GM23338 (cell line): ENCODE measurements around the gene PLA2G5. TPM values are rescaled to one million over a fixed set of nuclear protein-coding genes. Genes with fewer than 3 reads are reported as not detected.

Experiments
- ATAC-seq: fragments of 200-7000 bp; cut with Tn5 transposase; 3 replicates; pipeline ENCODE4 v1.9.1; 2020
- DNase-seq: peaks from one replicate; pipeline ENCODE4 v3.0.0-alpha.2; 2015; ENCODE audit warnings: low spot score
- H2AFZ ChIP-seq: fragments of 200-600 bp; sonication (generic); 2 replicates; pipeline ENCODE4 v1.8.0; 2016; ENCODE audit warnings: antibody characterized with exemption, mild to moderate bottlenecking, moderate library complexity
- H3F3A ChIP-seq: fragments of 200-600 bp; sonication (generic); replicated peaks from 2 replicates; pipeline ENCODE4 v1.8.0; 2017; ENCODE audit warnings: antibody characterized with exemption, mixed run types, low read depth
- H3K27ac ChIP-seq: fragments of 200-600 bp; sonication (generic); 2 replicates; pipeline ENCODE4 v1.6.1; 2016; ENCODE audit warnings: low read depth
- H3K27me3 ChIP-seq: fragments of 200-600 bp; sonication (generic); 2 replicates; pipeline ENCODE4 v1.8.0; 2016; ENCODE audit warnings: mild to moderate bottlenecking, mixed run types, moderate library complexity; ENCODE audit not compliant: insufficient read depth
- H3K36me3 ChIP-seq: fragments of 200-600 bp; sonication (generic); 2 replicates; pipeline ENCODE4 v1.8.0; 2016; ENCODE audit warnings: mild to moderate bottlenecking; ENCODE audit not compliant: insufficient read depth
- H3K4me1 ChIP-seq: fragments of 200-600 bp; sonication (generic); 2 replicates; pipeline ENCODE4 v1.8.0; 2016; ENCODE audit warnings: mild to moderate bottlenecking, moderate library complexity; ENCODE audit not compliant: insufficient read depth
- H3K4me2 ChIP-seq: fragments of 200-600 bp; sonication (generic); 2 replicates; pipeline ENCODE4 v1.7.1; 2017; ENCODE audit warnings: mixed run types
- H3K4me3 ChIP-seq: fragments of 200-600 bp; sonication (generic); 2 replicates; pipeline ENCODE4 v1.6.1; 2016; ENCODE audit warnings: mixed run types
- H3K79me2 ChIP-seq: fragments of 200-600 bp; sonication (generic); replicated peaks from 2 replicates; pipeline ENCODE4 v1.8.0; 2017; ENCODE audit warnings: mild to moderate bottlenecking; ENCODE audit not compliant: insufficient read depth
- H3K9me2 ChIP-seq: fragments of 200-600 bp; sonication (generic); 2 replicates; pipeline ENCODE4 v1.8.0; 2017; ENCODE audit not compliant: insufficient read depth
- H4K20me1 ChIP-seq: fragments of 200-600 bp; sonication (generic); replicated peaks from 2 replicates; pipeline ENCODE4 v1.8.0; 2017; ENCODE audit warnings: mild to moderate bottlenecking; ENCODE audit not compliant: insufficient read depth
- H3K27ac Mint-ChIP-seq: 2 replicates; pipeline ENCODE4 v1.8.0; 2020; ENCODE audit warnings: inconsistent platforms, mild to moderate bottlenecking, moderate library complexity, mixed read lengths
- H3K27me3 Mint-ChIP-seq: 3 replicates; pipeline ENCODE4 v1.8.0; 2022; ENCODE audit warnings: low read depth, mild to moderate bottlenecking, moderate library complexity, mixed read lengths, inconsistent platforms; ENCODE audit not compliant: insufficient read depth, poor library complexity
- H3K36me3 Mint-ChIP-seq: 3 replicates; pipeline ENCODE4 v1.8.0; 2021; ENCODE audit warnings: low read depth, mild to moderate bottlenecking, inconsistent platforms, moderate library complexity, mixed read lengths
- H3K4me1 Mint-ChIP-seq: 3 replicates; pipeline ENCODE4 v1.8.0; 2020; ENCODE audit warnings: mild to moderate bottlenecking, inconsistent platforms, mixed read lengths
- H3K4me3 Mint-ChIP-seq: 3 replicates; pipeline ENCODE4 v1.8.0; 2021; ENCODE audit warnings: moderate library complexity, mild to moderate bottlenecking, inconsistent platforms, mixed read lengths
- H3K9me3 Mint-ChIP-seq: 3 replicates; pipeline ENCODE4 v1.8.0; 2020; ENCODE audit warnings: moderate library complexity, mild to moderate bottlenecking, inconsistent platforms, mixed read lengths
- CTCF ChIP-seq, 2 experiments: fragments of 200-600 bp in 1 of 2; sonication (generic) in 1 of 2; conservative IDR thresholded peaks; 2 replicates each; pipeline versions ENCODE4 v1.5.1 to v1.6.1; 2016 to 2017; ENCODE audit warnings: antibody characterized with exemption in 2 of 2, low read depth in 2 of 2, mild to moderate bottlenecking in 2 of 2, moderate library complexity in 1 of 2
- ETS1 ChIP-seq: IDR thresholded peaks from 2 replicates; pipeline ENCODE4 v1.6.1; 2016; ENCODE audit warnings: antibody characterized with exemption
- EZH2phosphoT487 ChIP-seq: fragments of 200-600 bp; sonication (generic); IDR thresholded peaks from one replicate; pipeline ENCODE4 v1.8.1; 2018; ENCODE audit warnings: antibody characterized with exemption; ENCODE audit not compliant: unreplicated experiment
- JUNB ChIP-seq: IDR thresholded peaks from one replicate; pipeline ENCODE4 v1.6.1; 2016; ENCODE audit warnings: antibody characterized with exemption; ENCODE audit not compliant: unreplicated experiment
- NANOG ChIP-seq: IDR thresholded peaks from 2 replicates; pipeline ENCODE4 v1.6.1; 2016; ENCODE audit warnings: antibody characterized with exemption, borderline replicate concordance
- POLR2AphosphoS5 ChIP-seq: IDR thresholded peaks from 2 replicates; pipeline ENCODE4 v1.6.1; 2016; ENCODE audit warnings: antibody characterized with exemption, low read depth
- REST ChIP-seq: IDR thresholded peaks from one replicate; pipeline ENCODE4 v1.6.1; 2018; ENCODE audit warnings: antibody characterized with exemption; ENCODE audit not compliant: unreplicated experiment
- STAT1 ChIP-seq: IDR thresholded peaks from one replicate; pipeline ENCODE4 v1.6.1; 2016; ENCODE audit warnings: antibody characterized with exemption; ENCODE audit not compliant: unreplicated experiment
- ZNF114 ChIP-seq: fragments of 250-450 bp; sonication (Bioruptor Pico); IDR thresholded peaks from 2 replicates; pipeline ENCODE4 v1.5.0; 2020; ENCODE audit warnings: mild to moderate bottlenecking, moderate library complexity
- ZNF331 ChIP-seq: fragments of 250-450 bp; sonication (Bioruptor Pico); IDR thresholded peaks from 2 replicates; pipeline ENCODE4 v1.5.0; 2020; ENCODE audit warnings: low read depth, mild to moderate bottlenecking, moderate library complexity
- ZNF462 ChIP-seq: fragments of 250-450 bp; sonication (Bioruptor Pico); IDR thresholded peaks from 2 replicates; pipeline ENCODE4 v1.5.0; 2020; ENCODE audit warnings: mild to moderate bottlenecking, moderate library complexity
- polyA plus RNA-seq: library from polyadenylated mRNA; unstranded; fragments of >200 nt; fragmentation: Nextera tagmentation; extraction: Ambion mirVana; gene quantifications from 2 replicates; pipeline ENCODE4 v1.2.1, GENCODE V29; 2016
- total RNA-seq: library from RNA; depleted of rRNA; stranded (reverse); fragments of >200 nt; shearing (Covaris generic); gene quantifications from 2 replicates; pipeline ENCODE4 v1.2.3, GENCODE V29; 2014

The PLA2G5 gene
- total and polyA plus RNA-seq, 2 experiments from 2014 or later: not detected

- peaks cover 5% of the 10 kb centered on the region; the same call in 2 of the 3 replicates for H3K4me1 Mint-ChIP-seq
These were observed 13.4 kb downstream of the PLA2G5 start for GRCh38 chr1:20083178-20083944.

More at GRCh38 chr1:20083178-20083944, 13.4 kb downstream of the PLA2G5 start:
- Mint-ChIP-seq H3K27me3 (peaks cover 5% of the 10 kb centered on the region), H3K36me3 (no peaks in the 10 kb centered on the region; the same call in 2 of the 3 replicates), H3K27ac (no peak overlapping the region), H3K9me3 (no peaks in the 10 kb centered on the region; the same call in 2 of the 3 replicates), H3K4me3 (no peak overlapping the region)
- Histone ChIP-seq H3K4me3 (no peak overlapping the region), H4K20me1 (no peaks in the 10 kb centered on the region), H3K4me1 (no peaks in the 10 kb centered on the region), H3K36me3 (no peaks in the 10 kb centered on the region), H3K79me2 (no peaks in the 10 kb centered on the region), H3K9me2 (no peaks in the 10 kb centered on the region), H2AFZ (no peak overlapping the region), H3K27ac (no peak overlapping the region), H3F3A (no peaks in the 10 kb centered on the region), H3K4me2 (no peak overlapping the region), H3K27me3 (no peaks in the 10 kb centered on the region)
- no peak for DNase-seq
- TF ChIP-seq ETS1 (no peak), EZH2phosphoT487 (no peak), ZNF331 (CRISPR knock-in tag) (no peak), CTCF (conservative IDR thresholded peaks at IDR 0.05; ENCODE audit: low read depth in 2 of 2) (no peak), ZNF462 (no peak), POLR2AphosphoS5 (no peak), JUNB (no peak), STAT1 (no peak), NANOG (no peak), ZNF114 (no peak), REST (no peak)
- no peak for ATAC-seq
